Astrocyte of the cerebellum (primary cell): Measurements from ENCODE around the gene GUCA2A.

Experiments used
- DNase-seq: peaks from one replicate; pipeline ENCODE4 v3.0.0-alpha.2; 2011; ENCODE audit warnings: low read depth
- H3K4me3 ChIP-seq: 2 replicates; pipeline ENCODE4 v1.5.1; 2011; ENCODE audit warnings: mild to moderate bottlenecking, low read depth, low read length, moderate library complexity
- CTCF ChIP-seq: IDR thresholded peaks from 2 replicates; pipeline ENCODE4 v1.5.1; 2012; ENCODE audit warnings: low read length, low read depth, moderate library complexity, mild to moderate bottlenecking; ENCODE audit errors: missing control alignments
- in situ Hi-C: cut with HindIII; loops from 2 replicates; pipeline ENCODE4 v1.10.0; 2017; ENCODE audit warnings: low sequenced_read_pairs

GUCA2A gene

GRCh38 chr1:42136466-42136865 lies 28.1 kb downstream of the GUCA2A start:
- in situ Hi-C loops = no loop called here
- TF ChIP-seq CTCF = no peak
- DNase-seq = no peak

GRCh38 chr1:42135426-42135825 lies 29.1 kb downstream of the GUCA2A start:
- TF ChIP-seq CTCF = no peak
- no peak for DNase-seq
- in situ Hi-C loops = no loop called here
- H3K4me3 ChIP-seq = no peak overlapping the region

More at GRCh38 chr1:42136466-42136865, 28.1 kb downstream of the GUCA2A start:
- no peak overlapping the region for H3K4me3 ChIP-seq

GRCh38 chr1:42133809-42134526 lies 30.6 kb downstream of the GUCA2A start:
- no peak for TF ChIP-seq CTCF
- no peak for DNase-seq
- in situ Hi-C loops = no loop called here
- H3K4me3 ChIP-seq = no peak overlapping the region

- in situ Hi-C loops = no loop called here
- H3K4me3 ChIP-seq = no peak overlapping the region
- no peak for TF ChIP-seq CTCF
- DNase-seq = no peak
Observed at GRCh38 chr1:42133390-42133789, 31.2 kb downstream of the GUCA2A start.

GRCh38 chr1:42130061-42130660 lies 34.4 kb downstream of the GUCA2A start:
- no peak for TF ChIP-seq CTCF
- DNase-seq = no peak
- in situ Hi-C loops = no loop called here
- H3K4me3 ChIP-seq = no peak overlapping the region

- no peak for DNase-seq
- no peak for TF ChIP-seq CTCF
- no peak overlapping the region for H3K4me3 ChIP-seq
- in situ Hi-C loops = no loop called here
Observed at GRCh38 chr1:42128964-42129363, 35.6 kb downstream of the GUCA2A start.
